IMR-90 (cell line): ENCODE results near the gene PRTFDC1. TPM values are rescaled to one million over a fixed set of nuclear protein-coding genes. Genes with fewer than 3 reads are reported as not detected.

Source experiments
- ATAC-seq: fragments of 200-7000 bp; cut with Tn5 transposase; 2 replicates; pipeline ENCODE4 v1.9.1; 2020; ENCODE audit warnings: low read depth, mild to moderate bottlenecking, moderate library complexity
- BruUV-seq: library from RNA; stranded (reverse); fragments of 400-500 nt; replicated peaks from 2 replicates; lab custom pipeline; 2021; lab: Mats Ljungman, UMichigan
- CTCF ChIA-PET: fragments of 300-600 bp; formaldehyde crosslinking; extraction: SDS; loops from one replicate; lab custom pipeline; 2021; ENCODE audit warnings: antibody characterized with exemption; lab: Yijun Ruan, JAX
- POLR2A ChIA-PET: fragments of 300-600 bp; sonication (Branson Sonifier 250); formaldehyde crosslinking; loops from one replicate; lab custom pipeline; 2022; ENCODE audit warnings: antibody characterized with exemption; ENCODE audit not compliant: unreplicated experiment; lab: Charles Lee
- DNase-seq: peaks from one replicate; pipeline ENCODE4 v3.0.0; 2013
- H2AFZ ChIP-seq: replicated peaks from 2 replicates; pipeline ENCODE3; 2013; ENCODE audit warnings: low read length, mild to moderate bottlenecking; ENCODE audit not compliant: poor library complexity
- H2AK5ac ChIP-seq: 2 replicates; pipeline ENCODE4 v1.6.1; 2013; ENCODE audit warnings: low read depth, low read length, inconsistent platforms
- H2AK9ac ChIP-seq: replicated peaks from 2 replicates; pipeline ENCODE3; 2013; ENCODE audit warnings: mild to moderate bottlenecking, low read depth, low read length, moderate library complexity; ENCODE audit not compliant: poor library complexity
- H2BK120ac ChIP-seq: 2 replicates; pipeline ENCODE4 v1.6.1; 2013; ENCODE audit warnings: low read depth, low read length, inconsistent platforms
- H2BK15ac ChIP-seq: 3 replicates; pipeline ENCODE4 v1.6.1; 2013; ENCODE audit warnings: low read depth, low read length, inconsistent platforms
- H2BK20ac ChIP-seq: 2 replicates; pipeline ENCODE4 v1.6.1; 2013; ENCODE audit warnings: low read depth, mild to moderate bottlenecking, inconsistent platforms, low read length, moderate library complexity
- H2BK5ac ChIP-seq: 2 replicates; pipeline ENCODE4 v1.6.1; 2013; ENCODE audit warnings: mild to moderate bottlenecking, low read depth, low read length, inconsistent platforms; ENCODE audit not compliant: poor library complexity, severe bottlenecking
- H3K14ac ChIP-seq: replicated peaks from 2 replicates; pipeline ENCODE4 v1.6.1; 2013; ENCODE audit warnings: low read depth, low read length, inconsistent platforms
- H3K18ac ChIP-seq: 2 replicates; pipeline ENCODE4 v1.6.1; 2013; ENCODE audit warnings: low read depth, low read length, control low read depth
- H3K23ac ChIP-seq: 2 replicates; pipeline ENCODE4 v1.6.1; 2013; ENCODE audit warnings: low read depth, low read length, inconsistent platforms
- H3K27ac ChIP-seq: 2 replicates; pipeline ENCODE4 v1.5.1; 2013; ENCODE audit warnings: mild to moderate bottlenecking, control low read depth, low read length; ENCODE audit not compliant: insufficient read depth
- H3K27me3 ChIP-seq: 2 replicates; pipeline ENCODE4 v1.6.1; 2013; ENCODE audit warnings: low read length; ENCODE audit not compliant: control insufficient read depth, insufficient read depth
- H3K36me3 ChIP-seq: 2 replicates; pipeline ENCODE4 v1.6.1; 2013; ENCODE audit warnings: low read length, mixed read lengths; ENCODE audit not compliant: control insufficient read depth, insufficient read depth
- H3K4ac ChIP-seq: 2 replicates; pipeline ENCODE4 v1.6.1; 2013; ENCODE audit warnings: low read depth, low read length, inconsistent platforms
- H3K4me1 ChIP-seq: 2 replicates; pipeline ENCODE4 v1.6.1; 2013; ENCODE audit warnings: low read length, mixed read lengths; ENCODE audit not compliant: control insufficient read depth, insufficient read depth
- H3K4me2 ChIP-seq: 2 replicates; pipeline ENCODE4 v1.6.1; 2013; ENCODE audit warnings: low read depth, mild to moderate bottlenecking, control low read depth, low read length, moderate library complexity
- H3K4me3 ChIP-seq: 2 replicates; pipeline ENCODE4 v1.5.1; 2013; ENCODE audit warnings: low read depth, mild to moderate bottlenecking, control low read depth, low read length, moderate library complexity; ENCODE audit not compliant: insufficient read depth
- H3K56ac ChIP-seq: 2 replicates; pipeline ENCODE4 v1.6.1; 2013; ENCODE audit warnings: low read length, inconsistent platforms; ENCODE audit not compliant: insufficient read depth; ENCODE audit errors: extremely low read depth
- H3K79me1 ChIP-seq, 2 experiments: 2 replicates each; pipeline ENCODE4 v1.6.1; 2013; ENCODE audit warnings: low read length in 2 of 2, inconsistent platforms in 1 of 2, low read depth in 1 of 2
- H3K9ac ChIP-seq: 2 replicates; pipeline ENCODE4 v1.6.1; 2013; ENCODE audit warnings: low read depth, low read length, control low read depth
- H3K9me1 ChIP-seq: 2 replicates; pipeline ENCODE4 v1.6.1; 2013; ENCODE audit warnings: low read length, inconsistent platforms; ENCODE audit not compliant: insufficient read depth
- H3K9me3 ChIP-seq: 2 replicates; pipeline ENCODE4 v1.6.1; 2013; ENCODE audit warnings: low read length; ENCODE audit not compliant: control insufficient read depth, insufficient read depth
- H4K20me1 ChIP-seq: 2 replicates; pipeline ENCODE4 v1.6.1; 2013; ENCODE audit warnings: low read length, inconsistent platforms; ENCODE audit not compliant: insufficient read depth
- H4K5ac ChIP-seq: 2 replicates; pipeline ENCODE4 v1.6.1; 2013; ENCODE audit warnings: mild to moderate bottlenecking, low read depth, low read length, control low read depth
- H4K8ac ChIP-seq, 2 experiments: 2 replicates each; pipeline ENCODE4 v1.6.1; 2013; ENCODE audit warnings: low read depth in 2 of 2, low read length in 2 of 2, control low read depth in 1 of 2, inconsistent platforms in 1 of 2
- H4K91ac ChIP-seq: 2 replicates; pipeline ENCODE4 v1.6.1; 2013; ENCODE audit warnings: low read depth, low read length, inconsistent platforms; ENCODE audit not compliant: insufficient read depth
- BHLHE40 ChIP-seq: fragments of 150-350 bp; IDR thresholded peaks from 2 replicates; pipeline ENCODE4 v1.6.1; 2016; ENCODE audit warnings: mild to moderate bottlenecking, low read depth, low read length
- CHD1 ChIP-seq: IDR thresholded peaks from 2 replicates; pipeline ENCODE4 v1.6.1; 2012; ENCODE audit warnings: low read depth, low read length, improper control_type of control experiment
- CTCF ChIP-seq: conservative IDR thresholded peaks from 2 replicates; pipeline ENCODE4 v1.5.1; 2012; ENCODE audit warnings: mild to moderate bottlenecking, low read depth, low read length, improper control_type of control experiment
- MAFK ChIP-seq: IDR thresholded peaks from 2 replicates; pipeline ENCODE4 v1.6.1; 2012; ENCODE audit warnings: low read depth, low read length, improper control_type of control experiment
- MAZ ChIP-seq: IDR thresholded peaks from 2 replicates; pipeline ENCODE4 v1.6.1; 2012; ENCODE audit warnings: low read depth, mild to moderate bottlenecking, low read length, improper control_type of control experiment, moderate library complexity, borderline replicate concordance
- MXI1 ChIP-seq: IDR thresholded peaks from 2 replicates; pipeline ENCODE4 v1.6.1; 2012; ENCODE audit warnings: low read depth, mild to moderate bottlenecking, low read length, moderate library complexity, borderline replicate concordance
- NFE2L2 ChIP-seq: fragments of 150-350 bp; IDR thresholded peaks from 2 replicates; pipeline ENCODE4 v1.6.1; 2016; ENCODE audit warnings: low read depth, mild to moderate bottlenecking, low read length
- POLR2A ChIP-seq: IDR thresholded peaks from 2 replicates; pipeline ENCODE4 v1.6.1; 2012; ENCODE audit warnings: mild to moderate bottlenecking, low read depth, low read length
- RAD21 ChIP-seq: IDR thresholded peaks from 2 replicates; pipeline ENCODE4 v1.6.1; 2012; ENCODE audit warnings: low read length, improper control_type of control experiment
- RCOR1 ChIP-seq: IDR thresholded peaks from 2 replicates; pipeline ENCODE4 v1.6.1; 2012; ENCODE audit warnings: mild to moderate bottlenecking, low read length, improper control_type of control experiment; ENCODE audit not compliant: insufficient replicate concordance
- RFX5 ChIP-seq: IDR thresholded peaks from 2 replicates; pipeline ENCODE4 v1.8.0; 2012; ENCODE audit warnings: low read depth, mild to moderate bottlenecking, low read length, moderate library complexity
- SMC3 ChIP-seq: fragments of 150-350 bp; IDR thresholded peaks from 2 replicates; pipeline ENCODE4 v1.6.1; 2016; ENCODE audit warnings: low read depth, mild to moderate bottlenecking, antibody characterized with exemption, low read length, moderate library complexity
- USF2 ChIP-seq: fragments of 150-350 bp; IDR thresholded peaks from 2 replicates; pipeline ENCODE4 v1.6.1; 2017; ENCODE audit warnings: mild to moderate bottlenecking, antibody characterized with exemption, low read length, low read depth
- WGBS, 2 experiments: methylation state at CpG; one replicate each; pipeline versions ENCODE4 v1.1.5 to v1.1.7; 2013; ENCODE audit warnings: missing lambda C conversion rate in 2 of 2; ENCODE audit not compliant: insufficient read length in 1 of 2; ENCODE audit errors: extremely low coverage in 2 of 2; 5-methylcytosine and 5-hydroxymethylcytosine counted together
- dilution Hi-C: fragments of 300-500 bp; cut with HindIII; formaldehyde crosslinking; loops from one replicate; pipeline ENCODE4 v1.14.3; 2018; ENCODE audit warnings: low sequenced_read_pairs; ENCODE audit not compliant: unreplicated experiment
- in situ Hi-C: fragments of 300-500 bp; cut with MboI; formaldehyde crosslinking; loops from 3 replicates; pipeline ENCODE4 v1.14.3; 2019; ENCODE audit warnings: low sequenced_read_pairs, inconsistent platforms, mixed read lengths
- intact Hi-C: fragments of 100-400 bp; cut with micrococcal nuclease; formaldehyde crosslinking; loops from 2 replicates; pipeline ENCODE4 v1.10.0; 2022
- polyA plus RNA-seq, 3 experiments: library from polyadenylated mRNA; depleted of rRNA; stranded (reverse); fragments of >200 nt; gene quantifications; 2 replicates each; pipeline ENCODE4 v1.2.3, GENCODE V29; 2012; ENCODE audit warnings: low replicate concordance in 1 of 3
- total RNA-seq: library from RNA; depleted of rRNA; stranded (reverse); fragments of >200 nt; gene quantifications from 2 replicates; pipeline ENCODE4 v1.2.3, GENCODE V29; 2012

PRTFDC1 gene
- total and polyA plus RNA-seq, 2 of the 4 experiments (the other 2 are of a cell fraction) = 12.3 to 17.9 TPM

GRCh38 chr10:24952143-24952706 lies at the start of gene PRTFDC1 (continued):
- TF ChIP-seq USF2 = no peak
- no peak for TF ChIP-seq MAZ
- no peak for TF ChIP-seq NFE2L2

GRCh38 chr10:24998044-24998443 lies 45.6 kb upstream of the PRTFDC1 start:
- dilution Hi-C loops (no loop called here), in situ Hi-C loops (no loop called here), intact Hi-C loops (no loop called here)
- H2AK9ac ChIP-seq = no peak overlapping the region
- H3K18ac ChIP-seq = no peak overlapping the region
- H2AK5ac ChIP-seq = no peak overlapping the region
- H3K23ac ChIP-seq = no peak overlapping the region
- H3K9me3 ChIP-seq = no peaks in the 10 kb centered on the region
- CTCF ChIA-PET = no interaction called here
- no peaks in the 10 kb centered on the region; the same call in 1 of the 2 replicates for H3K27me3 ChIP-seq
- no peaks in the 10 kb centered on the region for H4K20me1 ChIP-seq
- no peak overlapping the region for H2BK120ac ChIP-seq
- H4K91ac ChIP-seq = no peak overlapping the region
- ATAC-seq (no peak), DNase-seq (no peak)
- no peak overlapping the region for H3K4me2 ChIP-seq
- no peaks in the 10 kb centered on the region for H3K9me1 ChIP-seq
- H4K8ac ChIP-seq = no peak overlapping the region
- BruUV-seq = no TSS peak
- no peak overlapping the region for H3K9ac ChIP-seq
- no peaks in the 10 kb centered on the region for H3K36me3 ChIP-seq
- no peaks in the 10 kb centered on the region for H3K79me1 ChIP-seq
- no peak overlapping the region for H2BK5ac ChIP-seq
- no peak overlapping the region for H3K56ac ChIP-seq
- H3K27ac ChIP-seq = no peak overlapping the region
- WGBS, 2 experiments = 17% methylated on average over 1 of the region's 3 CpGs; no CpG with 5 or more reads in 1 of the 2 experiments
- no peak overlapping the region for H3K14ac ChIP-seq
- H3K4ac ChIP-seq = no peak overlapping the region
- POLR2A ChIA-PET = interaction anchor here (0.6 kb wide), 1 partner anchor 20 kb away, joined by 3 read pairs; no protein-coding TSS in a partner anchor
- no peak overlapping the region for H2BK20ac ChIP-seq
- H4K5ac ChIP-seq = no peak overlapping the region
- H2BK15ac ChIP-seq = no peak overlapping the region
- no peak overlapping the region for H3K4me3 ChIP-seq
- H3K4me1 ChIP-seq = no peaks in the 10 kb centered on the region
- H2AFZ ChIP-seq = no peak overlapping the region
- TF ChIP-seq MXI1 (no peak), CTCF (no peak), CHD1 (no peak), RAD21 (no peak), NFE2L2 (no peak), RCOR1 (no peak), BHLHE40 (no peak), POLR2A (no peak), RFX5 (no peak), USF2 (no peak), MAFK (no peak), SMC3 (no peak)
